GM12878 (cell line): Measurements from ENCODE around the gene SMAD1. TPM values are rescaled to one million over a fixed set of nuclear protein-coding genes. Genes with fewer than 3 reads are reported as not detected.

Experiments
- ATAC-seq: fragments of 200-7000 bp; cut with Tn5 transposase; 3 replicates; pipeline ENCODE4 v1.9.1; 2020; ENCODE audit warnings: mild to moderate bottlenecking, moderate library complexity
- BruUV-seq: library from RNA; stranded (reverse); fragments of 400-500 nt; replicated peaks from 2 replicates; lab custom pipeline; 2021; lab: Mats Ljungman, UMichigan
- CTCF ChIA-PET: fragments of 300-600 bp; sonication (Branson Sonifier 250); formaldehyde crosslinking; extraction: SDS; loops from one replicate; lab custom pipeline; 2021; ENCODE audit warnings: inconsistent platforms; lab: Yijun Ruan, JAX
- POLR2A ChIA-PET: fragments of 350-600 bp; formaldehyde crosslinking; extraction: SDS; loops from one replicate; lab custom pipeline; 2021; ENCODE audit warnings: inconsistent platforms; lab: Charles Lee
- RAD21 ChIA-PET: fragments of 300-600 bp; sonication (Branson Sonifier 250); formaldehyde crosslinking; loops from one replicate; lab custom pipeline; 2023; ENCODE audit warnings: antibody characterized with exemption; ENCODE audit not compliant: unreplicated experiment; lab: Charles Lee
- SMC1A ChIA-PET: fragments of 300-600 bp; sonication (Branson Sonifier 250); formaldehyde crosslinking; loops from one replicate; lab custom pipeline; 2023; ENCODE audit not compliant: unreplicated experiment, uncharacterized antibody; lab: Charles Lee
- DNase-seq: peaks from one replicate; pipeline ENCODE4 v3.0.0-alpha.2; 2011; ENCODE audit warnings: low read depth, low spot score
- FAIRE-seq: peaks from 3 replicates; lab custom pipeline; 2011; peaks lifted over from hg19 to GRCh38; lab: Jason Lieb, UNC
- H2AFZ ChIP-seq: 2 replicates; pipeline ENCODE4 v1.6.0; 2011; ENCODE audit warnings: low read depth, low read length, control low read depth; ENCODE audit not compliant: control insufficient read depth
- H3K27ac ChIP-seq: 2 replicates; pipeline ENCODE4 v1.5.1; 2011; ENCODE audit warnings: control low read depth; ENCODE audit not compliant: control insufficient read depth, insufficient read depth
- H3K27me3 ChIP-seq, 2 experiments: replicated peaks in 1 of 2; 2 replicates each; pipeline versions ENCODE4 v1.6.0 to v1.6.1; 2011; ENCODE audit warnings: low read length in 1 of 2; ENCODE audit not compliant: control insufficient read depth in 2 of 2, insufficient read depth in 2 of 2
- H3K36me3 ChIP-seq, 2 experiments: 2 replicates each; pipeline ENCODE4 v1.5.1; 2011; ENCODE audit warnings: low read length in 1 of 2; ENCODE audit not compliant: control insufficient read depth in 2 of 2, insufficient read depth in 2 of 2
- H3K4me1 ChIP-seq: 2 replicates; pipeline ENCODE4 v1.6.1; 2011; ENCODE audit warnings: mild to moderate bottlenecking, low read length, moderate library complexity, mixed read lengths; ENCODE audit not compliant: control insufficient read depth, insufficient read depth
- H3K4me2 ChIP-seq: 2 replicates; pipeline ENCODE4 v1.6.0; 2011; ENCODE audit warnings: control low read depth; ENCODE audit not compliant: control insufficient read depth, insufficient read depth
- H3K4me3 ChIP-seq: fragments of 200-600 bp; sonication (generic); 2 replicates; pipeline ENCODE4 v1.5.1; 2016
- H3K79me2 ChIP-seq: 2 replicates; pipeline ENCODE4 v1.6.0; 2011; ENCODE audit warnings: low read length; ENCODE audit not compliant: control insufficient read depth, insufficient read depth
- H3K9ac ChIP-seq: 2 replicates; pipeline ENCODE4 v1.8.0; 2011; ENCODE audit warnings: low read length, control low read depth, mixed read lengths; ENCODE audit not compliant: control insufficient read depth, insufficient read depth
- H3K9me3 ChIP-seq: replicated peaks from 3 replicates; pipeline ENCODE4 v1.5.1; 2011; ENCODE audit warnings: mild to moderate bottlenecking, low read length; ENCODE audit not compliant: control insufficient read depth, insufficient read depth
- H4K20me1 ChIP-seq: 2 replicates; pipeline ENCODE4 v1.6.0; 2011; ENCODE audit not compliant: control insufficient read depth, insufficient read depth
- ASH2L ChIP-seq: fragments of 300-600, 200-600 bp; sonication (generic); IDR thresholded peaks from 2 replicates; pipeline ENCODE4 v1.6.1; 2017; ENCODE audit warnings: low read depth, mild to moderate bottlenecking, borderline replicate concordance
- JUNB ChIP-seq: IDR thresholded peaks from 2 replicates; pipeline ENCODE4 v1.6.1; 2016; ENCODE audit warnings: antibody characterized with exemption, mild to moderate bottlenecking
- MYB ChIP-seq: fragments of 150-350 bp; IDR thresholded peaks from 2 replicates; pipeline ENCODE4 v1.6.1; 2014; ENCODE audit warnings: mild to moderate bottlenecking, low read depth, low read length, borderline replicate concordance
- NFYB ChIP-seq: IDR thresholded peaks from 2 replicates; pipeline ENCODE4 v1.6.1; 2011; ENCODE audit warnings: low read depth, mild to moderate bottlenecking, low read length, improper control_type of control experiment, moderate library complexity; ENCODE audit not compliant: insufficient read depth
- RFX5 ChIP-seq: IDR thresholded peaks from 2 replicates; pipeline ENCODE4 v1.6.1; 2011; ENCODE audit warnings: low read depth, low read length, improper control_type of control experiment
- SMAD5 ChIP-seq: IDR thresholded peaks from 2 replicates; pipeline ENCODE4 v1.6.1; 2016; ENCODE audit warnings: antibody characterized with exemption, low read depth
- TCF12 ChIP-seq: IDR thresholded peaks from 2 replicates; pipeline ENCODE4 v1.6.1; 2011; ENCODE audit warnings: low read depth, mild to moderate bottlenecking, low read length
- ZNF24 ChIP-seq: fragments of 450-650 bp; IDR thresholded peaks from 2 replicates; pipeline ENCODE4 v1.6.1; 2017; ENCODE audit warnings: antibody characterized with exemption, mild to moderate bottlenecking
- WGBS: methylation state at CpG from one replicate; pipeline ENCODE4 v1.1.6; 2016; ENCODE audit warnings: low lambda C conversion rate; ENCODE audit not compliant: insufficient replicate concordance, insufficient coverage; ENCODE audit errors: missing lambda C conversion rate; 5-methylcytosine and 5-hydroxymethylcytosine counted together
- in situ Hi-C: fragments of 300-500 bp; cut with MboI; formaldehyde crosslinking; loops from 9 replicates; pipeline ENCODE4 v1.14.3; 2018; ENCODE audit warnings: mixed read lengths
- intact Hi-C: fragments of 100-400 bp; cut with micrococcal nuclease; formaldehyde crosslinking; loops from one replicate; pipeline ENCODE4 v1.14.2; 2022; ENCODE audit not compliant: unreplicated experiment
- polyA plus RNA-seq, 11 experiments: library from polyadenylated mRNA; depleted of rRNA in 4 of 11; unstranded in 6 of 11; stranded (reverse) in 5 of 11; fragments of >200 nt; fragmentation: Nextera tagmentation in 4 of 11; fragmentation: Illumina TruSeq in 1 of 11; extraction: Ambion mirVana in 4 of 11; extraction: Trizol in 1 of 11; gene quantifications; 1 replicate in 1 of 11; 2 replicates in 10 of 11; pipeline versions ENCODE4 v1.2.1 to v1.2.3, GENCODE V29; 2011 to 2016; ENCODE audit warnings: inconsistent platforms in 2 of 11, missing spikeins in 2 of 11, low read depth in 1 of 11
- total RNA-seq, 4 experiments: library from RNA; depleted of rRNA in 3 of 4; stranded (reverse); fragments of >200 nt in 3 of 4; fragmentation: Illumina TruSeq in 1 of 4; extraction: Trizol in 1 of 4; gene quantifications; 2 replicates each; pipeline versions ENCODE4 v1.2.1 to v1.2.3, GENCODE V29; 2013 to 2021
- TF ChIP-seq, protein P1 (sequence below): IDR thresholded peaks from 2 replicates; pipeline ENCODE4 v1.6.1; 2011; ENCODE audit warnings: borderline replicate concordance, low read depth, mild to moderate bottlenecking, moderate library complexity, low read length; ENCODE audit not compliant: insufficient read depth, poor library complexity, severe bottlenecking

Gene SMAD1
- total and polyA plus RNA-seq, 10 of the 15 experiments (the other 5 are each of a cell fraction or from before 2014, with no cell fraction given) = 0.29 to 17.5 (median 13.6) TPM

DNA sequence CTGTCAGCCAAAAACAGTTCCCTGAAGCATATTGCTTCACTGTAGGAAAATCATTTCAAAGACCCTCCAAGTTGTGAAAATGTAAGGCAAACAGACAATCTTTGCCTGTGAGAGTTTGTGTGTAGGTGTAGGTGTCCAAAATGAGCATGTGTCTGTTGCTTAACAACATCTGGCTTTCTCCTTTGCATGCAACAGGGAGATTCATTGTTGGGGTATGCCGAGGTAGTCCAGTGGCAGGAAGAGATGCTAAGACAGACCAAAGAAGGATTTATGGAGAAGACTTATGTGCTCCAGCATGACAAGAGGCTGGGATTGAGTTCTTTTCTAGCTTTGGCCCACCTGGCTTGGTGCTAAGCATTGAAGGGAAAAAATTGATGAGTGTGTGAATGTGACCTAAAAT is 29.8 kb upstream of the SMAD1 start:
- RAD21 ChIA-PET = no interaction called here
- CTCF ChIA-PET = no interaction called here
- no peaks in the 10 kb centered on the region for H3K79me2 ChIP-seq
- no peak for FAIRE-seq
- TF ChIP-seq TCF12 (no peak), SMAD5 (no peak), JUNB (no peak), RFX5 (no peak), ZNF24 (no peak), MYB (no peak), NFYB (no peak), ASH2L (no peak)
- TF ChIP-seq, protein P1, sequence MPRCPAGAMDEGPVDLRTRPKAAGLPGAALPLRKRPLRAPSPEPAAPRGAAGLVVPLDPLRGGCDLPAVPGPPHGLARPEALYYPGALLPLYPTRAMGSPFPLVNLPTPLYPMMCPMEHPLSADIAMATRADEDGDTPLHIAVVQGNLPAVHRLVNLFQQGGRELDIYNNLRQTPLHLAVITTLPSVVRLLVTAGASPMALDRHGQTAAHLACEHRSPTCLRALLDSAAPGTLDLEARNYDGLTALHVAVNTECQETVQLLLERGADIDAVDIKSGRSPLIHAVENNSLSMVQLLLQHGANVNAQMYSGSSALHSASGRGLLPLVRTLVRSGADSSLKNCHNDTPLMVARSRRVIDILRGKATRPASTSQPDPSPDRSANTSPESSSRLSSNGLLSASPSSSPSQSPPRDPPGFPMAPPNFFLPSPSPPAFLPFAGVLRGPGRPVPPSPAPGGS = no peak
- no peak overlapping the region for H3K4me3 ChIP-seq
- POLR2A ChIA-PET = no interaction called here
- BruUV-seq = no TSS peak
- H2AFZ ChIP-seq = no peak overlapping the region
- DNase-seq = no peak
- whole genome bisulfite sequencing = 67% methylated on average over 1 of the region's 1 CpG
- no peak overlapping the region for H3K9ac ChIP-seq
- H3K36me3 ChIP-seq = no peaks in the 10 kb centered on the region
- intact Hi-C loops (no loop called here), in situ Hi-C loops (no loop called here)
- H3K27me3 ChIP-seq = no peaks in the 10 kb centered on the region
- no peak for ATAC-seq
- SMC1A ChIA-PET = no interaction called here
- no peaks in the 10 kb centered on the region for H3K4me1 ChIP-seq
- peaks cover 2% of the 10 kb centered on the region; the same call in 2 of the 3 replicates for H3K9me3 ChIP-seq
- no peak overlapping the region for H3K4me2 ChIP-seq
- no peak overlapping the region for H3K27ac ChIP-seq
- H4K20me1 ChIP-seq = no peaks in the 10 kb centered on the region
